Neutrophil (primary cell): ENCODE data around the gene SH2D6.

ENCODE experiments used
- H3K27ac ChIP-seq: fragments of 200-600 bp; sonication (generic); 2 replicates; pipeline ENCODE4 v1.5.1; 2016; ENCODE audit warnings: mild to moderate bottlenecking, moderate library complexity
- H3K27me3 ChIP-seq: fragments of 200-600 bp; sonication (generic); 2 replicates; pipeline ENCODE4 v1.6.0; 2016; ENCODE audit warnings: mild to moderate bottlenecking
- H3K36me3 ChIP-seq: fragments of 200-600 bp; sonication (generic); 2 replicates; pipeline ENCODE4 v1.5.1; 2017
- H3K4me1 ChIP-seq, 2 experiments: fragments of 200-600 bp in 1 of 2; sonication (generic) in 1 of 2; 1 replicate in 1 of 2; 2 replicates in 1 of 2; pipeline versions ENCODE4 v1.5.1 to v1.6.1; 2013 to 2016; ENCODE audit warnings: low read depth in 1 of 2, low read length in 1 of 2, mild to moderate bottlenecking in 1 of 2, moderate library complexity in 1 of 2; ENCODE audit not compliant: control insufficient read depth in 1 of 2, insufficient read depth in 1 of 2
- H3K4me3 ChIP-seq, 2 experiments: fragments of 200-600 bp in 1 of 2; sonication (generic) in 1 of 2; 1 replicate in 1 of 2; 2 replicates in 1 of 2; pipeline ENCODE4 v1.5.1; 2013 to 2016; ENCODE audit warnings: low read depth in 1 of 2, low read length in 1 of 2, mild to moderate bottlenecking in 1 of 2, moderate library complexity in 1 of 2
- H3K9me3 ChIP-seq: fragments of 200-600 bp; sonication (generic); 2 replicates; pipeline ENCODE4 v1.5.1; 2016
- TF ChIP-seq, protein P1 (sequence below): fragments of 200-600 bp; sonication (generic); IDR thresholded peaks from 2 replicates; pipeline ENCODE4 v1.5.1; 2016; ENCODE audit warnings: antibody characterized with exemption

SH2D6 gene

DNA sequence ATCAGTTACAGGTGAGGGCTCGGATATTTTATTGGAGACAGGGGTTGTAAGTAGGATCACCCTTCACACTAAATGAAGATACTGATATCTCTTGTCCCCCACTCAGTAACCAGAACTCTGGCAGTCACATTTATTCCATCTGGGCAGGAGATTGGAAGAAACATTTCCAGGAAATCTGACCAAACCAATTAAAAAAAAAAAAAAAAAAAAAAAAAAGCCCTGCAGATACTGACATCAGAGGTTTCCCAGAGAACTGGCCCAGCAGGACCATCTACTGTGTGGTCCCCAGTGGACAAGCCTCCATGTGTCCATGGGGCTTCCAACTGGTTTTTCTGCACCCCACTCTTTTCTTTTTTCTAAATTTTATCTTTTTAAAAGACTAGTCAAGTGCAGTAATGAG, 41.3 kb downstream of the SH2D6 start:
- Histone ChIP-seq H3K27me3 (no peaks in the 10 kb centered on the region), H3K4me3 (no peak overlapping the region), H3K27ac (no peak overlapping the region), H3K4me1 (no peaks in the 10 kb centered on the region), H3K36me3 (no peaks in the 10 kb centered on the region), H3K9me3 (no peaks in the 10 kb centered on the region)
- TF ChIP-seq, protein P1, sequence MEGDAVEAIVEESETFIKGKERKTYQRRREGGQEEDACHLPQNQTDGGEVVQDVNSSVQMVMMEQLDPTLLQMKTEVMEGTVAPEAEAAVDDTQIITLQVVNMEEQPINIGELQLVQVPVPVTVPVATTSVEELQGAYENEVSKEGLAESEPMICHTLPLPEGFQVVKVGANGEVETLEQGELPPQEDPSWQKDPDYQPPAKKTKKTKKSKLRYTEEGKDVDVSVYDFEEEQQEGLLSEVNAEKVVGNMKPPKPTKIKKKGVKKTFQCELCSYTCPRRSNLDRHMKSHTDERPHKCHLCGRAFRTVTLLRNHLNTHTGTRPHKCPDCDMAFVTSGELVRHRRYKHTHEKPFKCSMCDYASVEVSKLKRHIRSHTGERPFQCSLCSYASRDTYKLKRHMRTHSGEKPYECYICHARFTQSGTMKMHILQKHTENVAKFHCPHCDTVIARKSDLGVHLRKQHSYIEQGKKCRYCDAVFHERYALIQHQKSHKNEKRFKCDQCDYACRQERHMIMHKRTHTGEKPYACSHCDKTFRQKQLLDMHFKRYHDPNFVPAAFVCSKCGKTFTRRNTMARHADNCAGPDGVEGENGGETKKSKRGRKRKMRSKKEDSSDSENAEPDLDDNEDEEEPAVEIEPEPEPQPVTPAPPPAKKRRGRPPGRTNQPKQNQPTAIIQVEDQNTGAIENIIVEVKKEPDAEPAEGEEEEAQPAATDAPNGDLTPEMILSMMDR = no peak

DNA sequence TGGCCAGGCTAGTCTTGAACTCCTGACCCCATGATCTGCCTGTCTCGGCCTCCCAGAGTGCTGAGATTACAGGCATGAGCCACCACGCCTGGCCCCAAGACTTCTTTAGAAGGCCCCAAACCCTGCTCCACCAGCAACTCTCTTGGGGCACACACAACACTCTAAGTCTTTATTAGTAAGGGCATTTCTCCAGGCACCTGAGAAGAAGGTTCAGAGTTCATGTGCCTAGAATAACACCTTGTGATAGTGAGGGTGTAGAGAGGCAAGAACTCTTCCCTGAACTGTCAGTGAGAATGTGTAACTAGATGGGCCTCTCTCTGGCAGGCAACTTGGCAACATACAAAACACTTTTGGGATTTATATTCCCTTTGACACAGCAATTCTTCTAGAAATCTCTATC, 43.8 kb downstream of the SH2D6 start:
- Histone ChIP-seq H3K27me3 (no peaks in the 10 kb centered on the region), H3K36me3 (no peaks in the 10 kb centered on the region), H3K27ac (no peak overlapping the region), H3K4me1 (no peaks in the 10 kb centered on the region), H3K4me3 (no peak overlapping the region), H3K9me3 (no peaks in the 10 kb centered on the region)
- TF ChIP-seq, protein P1 = no peak

DNA sequence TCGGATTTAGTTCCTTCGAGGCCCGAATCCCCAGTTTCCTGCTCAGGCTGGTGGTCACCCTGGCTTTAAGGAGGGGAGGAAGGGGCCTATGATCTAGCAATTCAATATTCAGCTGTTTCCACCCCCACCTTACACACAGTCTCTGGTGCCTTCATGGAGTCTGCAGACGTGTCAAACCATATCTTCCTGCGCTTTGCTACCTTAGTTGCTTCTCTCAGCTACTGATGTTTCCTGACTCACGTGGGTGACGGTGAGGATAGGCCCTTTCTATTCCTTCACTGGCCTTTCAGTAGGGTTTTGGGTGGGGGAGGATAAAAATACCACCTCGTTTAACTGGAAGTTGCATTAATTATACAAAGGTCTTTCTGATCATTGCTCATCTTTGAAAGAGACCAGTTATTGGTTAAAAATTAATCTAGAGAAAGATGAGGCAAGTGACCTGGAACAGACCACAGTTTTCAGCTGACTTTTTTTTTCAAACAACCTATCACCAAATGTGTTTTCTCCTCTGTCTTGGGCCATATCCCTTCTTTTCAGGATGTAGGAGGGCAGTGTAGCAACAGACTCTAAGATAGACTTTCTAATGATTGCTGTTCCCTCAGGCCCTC, 49.7 kb downstream of the SH2D6 start:
- no peaks in the 10 kb centered on the region for H3K36me3 ChIP-seq
- no peaks in the 10 kb centered on the region for H3K9me3 ChIP-seq
- TF ChIP-seq, protein P1 = no peak
- H3K27me3 ChIP-seq = no peaks in the 10 kb centered on the region
- H3K27ac ChIP-seq = no peak overlapping the region
- H3K4me3 ChIP-seq = no peak overlapping the region
- peaks cover 7 to 10% of the 10 kb centered on the region in 2 experiments for H3K4me1 ChIP-seq

DNA sequence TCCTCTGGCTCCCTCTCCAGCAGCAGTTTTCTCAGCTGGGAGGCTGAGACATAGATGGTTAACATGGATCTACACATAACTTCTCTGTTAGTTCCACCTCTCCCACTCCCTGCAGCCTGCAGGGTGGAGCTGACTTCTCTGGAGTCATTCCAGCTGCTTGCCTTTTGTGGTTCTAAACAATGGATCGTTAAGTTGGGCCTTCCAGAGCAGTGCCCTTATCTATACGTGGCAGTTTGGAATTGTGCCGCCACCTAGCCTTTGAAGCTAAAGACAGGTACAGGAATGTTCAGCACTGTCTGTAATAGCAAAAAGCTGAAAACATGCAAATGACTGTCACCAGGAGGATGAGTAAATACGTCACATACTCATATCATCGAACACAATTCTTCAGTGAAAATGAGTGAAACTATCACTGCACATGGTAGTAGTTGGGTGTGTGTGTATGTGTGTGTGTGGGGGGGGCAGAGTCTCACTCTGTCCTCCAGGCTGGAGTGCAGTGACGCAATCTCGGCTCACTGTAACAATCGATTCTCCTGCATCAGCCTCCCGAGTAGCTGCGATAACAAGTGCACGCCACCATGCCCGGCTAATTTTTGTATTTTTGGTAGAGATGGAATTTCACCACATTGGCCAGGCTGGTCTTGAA, 50.3 kb downstream of the SH2D6 start:
- no peaks in the 10 kb centered on the region for H3K27me3 ChIP-seq
- H3K4me3 ChIP-seq = no peak overlapping the region
- no peak overlapping the region for H3K27ac ChIP-seq
- no peaks in the 10 kb centered on the region for H3K9me3 ChIP-seq
- peaks cover 7 to 10% of the 10 kb centered on the region in 2 experiments for H3K4me1 ChIP-seq
- H3K36me3 ChIP-seq = no peaks in the 10 kb centered on the region
- TF ChIP-seq, protein P1 = no peak

DNA sequence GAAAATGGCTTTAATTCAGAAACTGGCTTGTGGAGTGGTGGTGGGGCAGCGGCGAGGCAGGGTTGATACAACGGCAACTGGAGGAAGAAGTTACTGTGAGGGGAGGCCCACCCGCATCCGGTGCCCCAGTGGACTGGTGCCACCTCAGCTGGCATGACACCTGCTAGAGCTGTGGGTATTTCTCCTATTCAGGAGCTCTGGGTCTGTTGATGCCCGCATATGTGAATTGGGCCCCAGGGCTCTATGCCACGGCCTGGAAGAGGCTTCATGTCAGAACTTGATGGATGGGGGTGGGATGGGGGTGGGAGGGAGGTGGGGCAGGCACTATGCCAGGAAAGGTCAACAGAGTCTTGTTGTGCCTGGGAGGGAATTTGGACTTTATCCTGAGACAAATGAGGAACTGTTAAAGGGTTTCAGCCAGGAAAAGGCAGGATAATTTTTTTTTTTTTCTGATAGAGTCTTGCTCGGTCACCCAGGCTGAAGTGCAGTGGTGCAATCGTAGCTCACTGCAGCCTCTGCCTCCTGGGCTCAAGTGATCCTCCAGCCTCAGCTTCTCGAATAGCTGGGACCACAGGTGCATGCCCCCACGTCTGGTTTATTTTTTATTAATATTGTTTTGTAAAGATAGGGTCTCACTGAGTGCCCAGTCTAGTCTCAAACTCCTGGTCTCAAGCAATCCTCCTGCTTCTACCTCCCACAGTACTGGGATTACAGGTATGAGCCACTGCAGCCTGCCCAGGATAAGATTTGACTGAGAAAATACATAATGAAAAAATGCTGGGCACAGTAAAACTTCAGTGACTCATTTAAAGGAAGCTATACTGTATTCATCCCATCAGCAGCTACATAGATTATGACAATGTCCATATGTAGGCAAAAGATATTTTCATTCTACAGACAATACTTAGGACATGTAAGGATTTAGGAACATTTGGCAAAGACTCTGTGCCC, 52.6 kb downstream of the SH2D6 start:
- Histone ChIP-seq H3K27me3 (no peaks in the 10 kb centered on the region), H3K4me1 (peaks cover 7 to 10% of the 10 kb centered on the region in 2 experiments), H3K9me3 (no peaks in the 10 kb centered on the region), H3K4me3 (no peak overlapping the region), H3K27ac (no peak overlapping the region), H3K36me3 (no peaks in the 10 kb centered on the region)
- TF ChIP-seq, protein P1 = no peak
